OCI-LY1 (cell line): ENCODE measurements around the gene KIRREL3.

Source experiments
- H2AFZ ChIP-seq: fragments of 200-600 bp; sonication (generic), shearing (Covaris generic); 2 replicates; pipeline ENCODE4 v1.6.0; 2014; ENCODE audit warnings: antibody characterized with exemption, mild to moderate bottlenecking, low read length
- H3F3A ChIP-seq: fragments of 200-600 bp; sonication (generic), shearing (Covaris generic); 2 replicates; pipeline ENCODE4 v1.6.0; 2014; ENCODE audit warnings: mild to moderate bottlenecking, antibody characterized with exemption, low read length, moderate library complexity; ENCODE audit not compliant: insufficient read depth
- H3K27ac ChIP-seq: fragments of 200-600 bp; sonication (generic); 2 replicates; pipeline ENCODE4 v1.5.1; 2014; ENCODE audit warnings: low read length, mixed run types, mild to moderate bottlenecking, low read depth; ENCODE audit not compliant: poor library complexity, severe bottlenecking
- H3K27me3 ChIP-seq: fragments of 200-600 bp; sonication (generic); 2 replicates; pipeline ENCODE4 v1.6.0; 2014; ENCODE audit warnings: antibody characterized with exemption, mild to moderate bottlenecking, low read length, moderate library complexity; ENCODE audit not compliant: insufficient read depth
- H3K36me3 ChIP-seq: fragments of 200-600 bp; sonication (generic); 2 replicates; pipeline ENCODE4 v1.6.1; 2014; ENCODE audit warnings: mild to moderate bottlenecking, antibody characterized with exemption, low read length, moderate library complexity, mixed read lengths; ENCODE audit not compliant: insufficient read depth
- H3K4me1 ChIP-seq: fragments of 200-600 bp; sonication (generic); 2 replicates; pipeline ENCODE4 v1.5.1; 2014; ENCODE audit warnings: mild to moderate bottlenecking, low read length, moderate library complexity; ENCODE audit not compliant: insufficient read depth, severe bottlenecking
- H3K4me2 ChIP-seq: fragments of 200-600 bp; sonication (generic), shearing (Covaris generic); 2 replicates; pipeline ENCODE4 v1.6.1; 2014; ENCODE audit warnings: low read length
- H3K4me3 ChIP-seq: fragments of 200-600 bp; sonication (generic); 2 replicates; pipeline ENCODE4 v1.5.1; 2014; ENCODE audit warnings: low read length, low read depth, mild to moderate bottlenecking, mixed read lengths; ENCODE audit not compliant: poor library complexity, severe bottlenecking
- H3K79me2 ChIP-seq: fragments of 200-600 bp; shearing (Covaris generic); 2 replicates; pipeline ENCODE4 v1.6.1; 2016; ENCODE audit warnings: mixed run types, low read length, mixed read lengths; ENCODE audit not compliant: insufficient read depth
- H3K9ac ChIP-seq: fragments of 200-600 bp; sonication (generic), shearing (Covaris generic); 2 replicates; pipeline ENCODE4 v1.6.1; 2014; ENCODE audit warnings: mild to moderate bottlenecking, low read length, mixed read lengths
- H3K9me2 ChIP-seq: fragments of 200-600 bp; sonication (generic), shearing (Covaris generic); 2 replicates; pipeline ENCODE4 v1.6.1; 2014; ENCODE audit warnings: low read depth, mild to moderate bottlenecking, low read length, mixed read lengths
- H3K9me3 ChIP-seq: fragments of 200-600 bp; shearing (Covaris generic); 2 replicates; pipeline ENCODE4 v1.6.1; 2014; ENCODE audit warnings: low read length, mixed read lengths
- H4K20me1 ChIP-seq: fragments of 200-600 bp; sonication (generic), shearing (Covaris generic); 2 replicates; pipeline ENCODE4 v1.6.0; 2016; ENCODE audit warnings: mild to moderate bottlenecking, low read length; ENCODE audit not compliant: insufficient read depth
- CTCF ChIP-seq: fragments of 200-600 bp; sonication (generic), shearing (Covaris generic); IDR thresholded peaks from 2 replicates; pipeline ENCODE4 v1.5.1; 2017; ENCODE audit warnings: mild to moderate bottlenecking, antibody characterized with exemption, low read length, moderate library complexity, mixed read lengths
- EZH2 ChIP-seq: fragments of 200-600 bp; sonication (generic), shearing (Covaris generic); IDR thresholded peaks from 2 replicates; pipeline ENCODE4 v1.8.0; 2017; ENCODE audit warnings: borderline replicate concordance, mixed run types, mild to moderate bottlenecking, antibody characterized with exemption, low read length, moderate library complexity, mixed read lengths

Gene KIRREL3

GRCh38 chr11:126930091-126930841 lies 70.3 kb downstream of the KIRREL3 start:
- no peak overlapping the region for H2AFZ ChIP-seq
- no peaks in the 10 kb centered on the region for H3K4me1 ChIP-seq
- no peak overlapping the region for H3K9ac ChIP-seq
- H3K4me3 ChIP-seq = no peak overlapping the region
- no peaks in the 10 kb centered on the region for H3K79me2 ChIP-seq
- no peaks in the 10 kb centered on the region for H3F3A ChIP-seq
- no peaks in the 10 kb centered on the region for H3K9me2 ChIP-seq
- H3K27me3 ChIP-seq = no peaks in the 10 kb centered on the region
- no peaks in the 10 kb centered on the region for H3K9me3 ChIP-seq
- H3K27ac ChIP-seq = no peak overlapping the region
- no peaks in the 10 kb centered on the region; the same call in 1 of the 2 replicates for H3K36me3 ChIP-seq
- H3K4me2 ChIP-seq = no peak overlapping the region
- no peaks in the 10 kb centered on the region for H4K20me1 ChIP-seq
- no peak for TF ChIP-seq EZH2
- no peak for TF ChIP-seq CTCF

- H3K79me2 ChIP-seq = no peaks in the 10 kb centered on the region
- TF ChIP-seq CTCF (no peak), EZH2 (no peak)
- H4K20me1 ChIP-seq = no peaks in the 10 kb centered on the region
- H3K36me3 ChIP-seq = no peaks in the 10 kb centered on the region; the same call in 1 of the 2 replicates
- no peak overlapping the region for H3K27ac ChIP-seq
- H3K27me3 ChIP-seq = no peaks in the 10 kb centered on the region
- no peaks in the 10 kb centered on the region for H3F3A ChIP-seq
- no peak overlapping the region for H3K4me2 ChIP-seq
- H3K9me2 ChIP-seq = no peaks in the 10 kb centered on the region
- no peak overlapping the region for H3K4me3 ChIP-seq
- no peak overlapping the region for H2AFZ ChIP-seq
- no peak overlapping the region for H3K9ac ChIP-seq
- no peaks in the 10 kb centered on the region for H3K4me1 ChIP-seq
- H3K9me3 ChIP-seq = no peaks in the 10 kb centered on the region
Observed at GRCh38 chr11:126929179-126930061, 71.2 kb downstream of the KIRREL3 start.

GRCh38 chr11:126927623-126928022 lies 72.9 kb downstream of the KIRREL3 start:
- Histone ChIP-seq H3K79me2 (no peaks in the 10 kb centered on the region), H3K27ac (no peak overlapping the region), H3K9ac (no peak overlapping the region), H3K4me2 (no peak overlapping the region), H3F3A (no peaks in the 10 kb centered on the region), H4K20me1 (no peaks in the 10 kb centered on the region), H3K4me3 (no peak overlapping the region), H2AFZ (no peak overlapping the region), H3K9me2 (no peaks in the 10 kb centered on the region), H3K27me3 (no peaks in the 10 kb centered on the region), H3K9me3 (no peaks in the 10 kb centered on the region), H3K4me1 (no peaks in the 10 kb centered on the region), H3K36me3 (no peaks in the 10 kb centered on the region)
- no peak for TF ChIP-seq EZH2
- TF ChIP-seq CTCF = no peak
